Measurements from ENCODE around the gene IL11. TPM values are rescaled to one million over a fixed set of nuclear protein-coding genes. Genes with fewer than 3 reads are reported as not detected.

Gene IL11
- polyA plus RNA-seq, 3 donors: not detected

GRCh38 chr19:55373993-55374757 is 3.9 kb upstream of the IL11 start:
- TF ChIP-seq CTCF (IDR thresholded peaks at IDR 0.05): no peak
- Histone ChIP-seq H3K9ac (ENCODE audit: insufficient read depth, low read length, poor library complexity, severe bottlenecking) (no peak overlapping the region), H2AFZ (ENCODE audit: insufficient read depth, low read depth, low read length, poor library complexity, severe bottlenecking) (no peak overlapping the region), H3K27ac (ENCODE audit: low read depth in 1 of 2, low read length in 2 of 2) (no peak overlapping the region), H3K4me1 (ENCODE audit: control insufficient read depth in 1 of 2, insufficient read depth in 2 of 2, low read length in 2 of 2) (peaks cover 4 to 6% of the 10 kb centered on the region in 2 donors), H4K20me1 (ENCODE audit: insufficient read depth, low read length) (no peaks in the 10 kb centered on the region), H3K9me3 (replicated peaks in 1 of 2; ENCODE audit: control insufficient read depth in 1 of 2, insufficient read depth in 1 of 2, low read length in 2 of 2) (peaks cover 2 to 8% of the 10 kb centered on the region in 2 donors), H3K79me2 (ENCODE audit: insufficient read depth, low read length) (no peaks in the 10 kb centered on the region), H3K4me2 (replicated peaks; ENCODE audit: extremely low read depth, low read length, poor library complexity, severe bottlenecking) (no peak overlapping the region), H3K36me3 (replicated peaks in 1 of 2; ENCODE audit: control insufficient read depth in 1 of 2, insufficient read depth in 2 of 2, low read length in 2 of 2) (no peaks in the 10 kb centered on the region), H3K4me3 (replicated peaks in 1 of 3; ENCODE audit: low read depth in 2 of 3, low read length in 3 of 3) (no peak overlapping the region), H3K27me3 (ENCODE audit: control insufficient read depth in 2 of 2, insufficient read depth in 2 of 2, low read length in 2 of 2) (peaks cover 22 to 87% of the 10 kb centered on the region in 2 donors)
- 36% methylated on average over 21 of the region's 31 CpGs for WGBS (ENCODE audit: insufficient coverage)
- no peak for DNase-seq
- peaks cover 0 to 4% of the 10 kb centered on the region in 2 donors for H3K36me3 Mint-ChIP-seq
- intact Hi-C loops (cut with micrococcal nuclease): no loop called here
- no peak overlapping the region for H3K27ac Mint-ChIP-seq
- H3K4me3 Mint-ChIP-seq: peak overlapping the region in 1 of 2 donors; percentile 58
- H3K9me3 Mint-ChIP-seq: peaks cover 0 to 24% (median 6%) of the 10 kb centered on the region in 7 donors
- peaks cover 68 to 92% (median 71%) of the 10 kb centered on the region in 3 donors for H3K27me3 Mint-ChIP-seq (ENCODE audit: low read depth in 3 of 3)
- peaks cover 5% of the 10 kb centered on the region for H3K4me1 Mint-ChIP-seq

- no peak overlapping the region for H3K4me2 ChIP-seq (replicated peaks; ENCODE audit: extremely low read depth, low read length, poor library complexity, severe bottlenecking)
- H3K4me3 ChIP-seq (replicated peaks in 1 of 3; ENCODE audit: low read depth in 2 of 3, low read length in 3 of 3): no peak overlapping the region
- H3K4me1 ChIP-seq (ENCODE audit: control insufficient read depth in 1 of 2, insufficient read depth in 2 of 2, low read length in 2 of 2): peaks cover 4 to 6% of the 10 kb centered on the region in 2 donors
- H4K20me1 ChIP-seq (ENCODE audit: insufficient read depth, low read length): no peaks in the 10 kb centered on the region
- H3K27ac Mint-ChIP-seq: peak overlapping the region in 1 of 7 donors; percentile 15
- DNase-seq: no peak
- WGBS (ENCODE audit: insufficient coverage): 64% methylated on average over 8 of the region's 9 CpGs
- H3K27me3 ChIP-seq (ENCODE audit: control insufficient read depth in 2 of 2, insufficient read depth in 2 of 2, low read length in 2 of 2): peaks cover 29 to 92% of the 10 kb centered on the region in 2 donors
- H3K36me3 ChIP-seq (replicated peaks in 1 of 2; ENCODE audit: control insufficient read depth in 1 of 2, insufficient read depth in 2 of 2, low read length in 2 of 2): no peaks in the 10 kb centered on the region
- TF ChIP-seq CTCF (IDR thresholded peaks at IDR 0.05): no peak
- peaks cover 0 to 26% (median 6%) of the 10 kb centered on the region in 7 donors for H3K9me3 Mint-ChIP-seq
- peaks cover 5% of the 10 kb centered on the region for H3K4me1 Mint-ChIP-seq
- intact Hi-C loops (cut with micrococcal nuclease): no loop called here
- H2AFZ ChIP-seq (ENCODE audit: insufficient read depth, low read depth, low read length, poor library complexity, severe bottlenecking): no peak overlapping the region
- H3K36me3 Mint-ChIP-seq: peaks cover 0 to 4% of the 10 kb centered on the region in 2 donors
- no peak overlapping the region for H3K9ac ChIP-seq (ENCODE audit: insufficient read depth, low read length, poor library complexity, severe bottlenecking)
- H3K27ac ChIP-seq (ENCODE audit: low read depth in 1 of 2, low read length in 2 of 2): no peak overlapping the region
- peaks cover 2 to 8% of the 10 kb centered on the region in 2 donors for H3K9me3 ChIP-seq (replicated peaks in 1 of 2; ENCODE audit: control insufficient read depth in 1 of 2, insufficient read depth in 1 of 2, low read length in 2 of 2)
- peaks cover 72 to 96% (median 74%) of the 10 kb centered on the region in 3 donors for H3K27me3 Mint-ChIP-seq (ENCODE audit: low read depth in 3 of 3)
- H3K4me3 Mint-ChIP-seq: peak overlapping the region in 1 of 2 donors; percentile 58
- no peaks in the 10 kb centered on the region for H3K79me2 ChIP-seq (ENCODE audit: insufficient read depth, low read length)
These were observed 3.2 kb upstream of the IL11 start for GRCh38 chr19:55373306-55373992.
